Measurements from ENCODE around the gene UPF1.

DNA sequence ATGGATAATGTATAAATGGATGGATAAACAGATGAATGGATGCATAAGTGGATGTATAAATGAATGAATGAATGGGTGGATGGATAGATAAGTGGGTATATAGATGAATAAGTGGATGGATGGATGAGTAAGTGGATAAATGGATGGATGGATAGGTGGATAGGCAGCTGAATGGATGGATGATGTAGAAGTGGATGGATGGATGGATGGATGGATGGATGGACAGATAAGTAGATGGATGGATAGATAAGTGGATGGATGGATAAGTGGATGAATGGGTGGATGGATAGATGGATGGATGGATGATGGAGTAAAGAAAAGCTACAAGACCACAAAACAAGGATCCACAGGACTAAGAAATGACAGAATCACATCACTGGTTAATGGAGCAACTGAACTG lies 31.7 kb upstream of the UPF1 start:
- TF ChIP-seq, protein P1, sequence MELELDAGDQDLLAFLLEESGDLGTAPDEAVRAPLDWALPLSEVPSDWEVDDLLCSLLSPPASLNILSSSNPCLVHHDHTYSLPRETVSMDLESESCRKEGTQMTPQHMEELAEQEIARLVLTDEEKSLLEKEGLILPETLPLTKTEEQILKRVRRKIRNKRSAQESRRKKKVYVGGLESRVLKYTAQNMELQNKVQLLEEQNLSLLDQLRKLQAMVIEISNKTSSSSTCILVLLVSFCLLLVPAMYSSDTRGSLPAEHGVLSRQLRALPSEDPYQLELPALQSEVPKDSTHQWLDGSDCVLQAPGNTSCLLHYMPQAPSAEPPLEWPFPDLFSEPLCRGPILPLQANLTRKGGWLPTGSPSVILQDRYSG (CRISPR knock-in tag; IDR thresholded peaks at IDR 0.05), result no peak
- TF ChIP-seq ADNP (CRISPR knock-in tag; IDR thresholded peaks at IDR 0.05), result no peak
- TF ChIP-seq ARNT (IDR thresholded peaks at IDR 0.05), result no peak
- TF ChIP-seq MAFF (IDR thresholded peaks at IDR 0.05; ENCODE audit: low read depth, low read length), result no peak
- no peak for TF ChIP-seq ETV6 (CRISPR knock-in tag; conservative IDR thresholded peaks at IDR 0.05)
- TF ChIP-seq, protein P2, sequence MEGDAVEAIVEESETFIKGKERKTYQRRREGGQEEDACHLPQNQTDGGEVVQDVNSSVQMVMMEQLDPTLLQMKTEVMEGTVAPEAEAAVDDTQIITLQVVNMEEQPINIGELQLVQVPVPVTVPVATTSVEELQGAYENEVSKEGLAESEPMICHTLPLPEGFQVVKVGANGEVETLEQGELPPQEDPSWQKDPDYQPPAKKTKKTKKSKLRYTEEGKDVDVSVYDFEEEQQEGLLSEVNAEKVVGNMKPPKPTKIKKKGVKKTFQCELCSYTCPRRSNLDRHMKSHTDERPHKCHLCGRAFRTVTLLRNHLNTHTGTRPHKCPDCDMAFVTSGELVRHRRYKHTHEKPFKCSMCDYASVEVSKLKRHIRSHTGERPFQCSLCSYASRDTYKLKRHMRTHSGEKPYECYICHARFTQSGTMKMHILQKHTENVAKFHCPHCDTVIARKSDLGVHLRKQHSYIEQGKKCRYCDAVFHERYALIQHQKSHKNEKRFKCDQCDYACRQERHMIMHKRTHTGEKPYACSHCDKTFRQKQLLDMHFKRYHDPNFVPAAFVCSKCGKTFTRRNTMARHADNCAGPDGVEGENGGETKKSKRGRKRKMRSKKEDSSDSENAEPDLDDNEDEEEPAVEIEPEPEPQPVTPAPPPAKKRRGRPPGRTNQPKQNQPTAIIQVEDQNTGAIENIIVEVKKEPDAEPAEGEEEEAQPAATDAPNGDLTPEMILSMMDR (CRISPR knock-in tag; IDR thresholded peaks at IDR 0.05), result no peak
- TF ChIP-seq ZNF180 (CRISPR knock-in tag; IDR thresholded peaks at IDR 0.05; ENCODE audit: borderline replicate concordance, low read depth), result no peak
- TF ChIP-seq ZNF780A (CRISPR knock-in tag; IDR thresholded peaks at IDR 0.05), result no peak

All from HepG2 (cell line).